Ishikawa (cell line): ENCODE measurements around the gene RALGPS1.

ENCODE experiments used
- CEBPB ChIP-seq: IDR thresholded peaks from 2 replicates; pipeline ENCODE4 v1.6.1; 2012
- EP300 ChIP-seq: IDR thresholded peaks from 2 replicates; pipeline ENCODE4 v1.6.1; 2012; ENCODE audit warnings: borderline replicate concordance
- FOXM1 ChIP-seq: IDR thresholded peaks from 2 replicates; pipeline ENCODE4 v1.6.1; 2012; ENCODE audit warnings: low read depth, borderline replicate concordance
- RAD21 ChIP-seq: IDR thresholded peaks from 2 replicates; pipeline ENCODE4 v1.6.1; 2012; ENCODE audit warnings: low read depth
- TAF1 ChIP-seq: IDR thresholded peaks from 2 replicates; pipeline ENCODE4 v1.6.1; 2012; ENCODE audit warnings: low read depth, mild to moderate bottlenecking
- TCF12 ChIP-seq: IDR thresholded peaks from 2 replicates; pipeline ENCODE4 v1.6.1; 2012; ENCODE audit warnings: low read depth
- TEAD4 ChIP-seq: IDR thresholded peaks from 2 replicates; pipeline ENCODE4 v1.6.1; 2012
- YY1 ChIP-seq: IDR thresholded peaks from 2 replicates; pipeline ENCODE4 v1.6.1; 2012; ENCODE audit warnings: low read depth
- ZBTB7A ChIP-seq: IDR thresholded peaks from 2 replicates; pipeline ENCODE4 v1.6.1; 2012; ENCODE audit warnings: low read depth
- TF ChIP-seq, protein P1 (sequence below): IDR thresholded peaks from 2 replicates; pipeline ENCODE4 v1.6.1; 2012; ENCODE audit warnings: low read depth, mild to moderate bottlenecking

GRCh38 chr9:127091526-127091925 lies 176.9 kb downstream of the RALGPS1 start:
- TF ChIP-seq YY1 (no peak), CEBPB (no peak), TEAD4 (no peak), ZBTB7A (no peak), EP300 (no peak), TCF12 (no peak), TAF1 (no peak), FOXM1 (no peak), RAD21 (no peak)
- TF ChIP-seq, protein P1, sequence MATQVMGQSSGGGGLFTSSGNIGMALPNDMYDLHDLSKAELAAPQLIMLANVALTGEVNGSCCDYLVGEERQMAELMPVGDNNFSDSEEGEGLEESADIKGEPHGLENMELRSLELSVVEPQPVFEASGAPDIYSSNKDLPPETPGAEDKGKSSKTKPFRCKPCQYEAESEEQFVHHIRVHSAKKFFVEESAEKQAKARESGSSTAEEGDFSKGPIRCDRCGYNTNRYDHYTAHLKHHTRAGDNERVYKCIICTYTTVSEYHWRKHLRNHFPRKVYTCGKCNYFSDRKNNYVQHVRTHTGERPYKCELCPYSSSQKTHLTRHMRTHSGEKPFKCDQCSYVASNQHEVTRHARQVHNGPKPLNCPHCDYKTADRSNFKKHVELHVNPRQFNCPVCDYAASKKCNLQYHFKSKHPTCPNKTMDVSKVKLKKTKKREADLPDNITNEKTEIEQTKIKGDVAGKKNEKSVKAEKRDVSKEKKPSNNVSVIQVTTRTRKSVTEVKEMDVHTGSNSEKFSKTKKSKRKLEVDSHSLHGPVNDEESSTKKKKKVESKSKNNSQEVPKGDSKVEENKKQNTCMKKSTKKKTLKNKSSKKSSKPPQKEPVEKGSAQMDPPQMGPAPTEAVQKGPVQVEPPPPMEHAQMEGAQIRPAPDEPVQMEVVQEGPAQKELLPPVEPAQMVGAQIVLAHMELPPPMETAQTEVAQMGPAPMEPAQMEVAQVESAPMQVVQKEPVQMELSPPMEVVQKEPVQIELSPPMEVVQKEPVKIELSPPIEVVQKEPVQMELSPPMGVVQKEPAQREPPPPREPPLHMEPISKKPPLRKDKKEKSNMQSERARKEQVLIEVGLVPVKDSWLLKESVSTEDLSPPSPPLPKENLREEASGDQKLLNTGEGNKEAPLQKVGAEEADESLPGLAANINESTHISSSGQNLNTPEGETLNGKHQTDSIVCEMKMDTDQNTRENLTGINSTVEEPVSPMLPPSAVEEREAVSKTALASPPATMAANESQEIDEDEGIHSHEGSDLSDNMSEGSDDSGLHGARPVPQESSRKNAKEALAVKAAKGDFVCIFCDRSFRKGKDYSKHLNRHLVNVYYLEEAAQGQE = no peak
